Testis (tissue), 3 donors: ENCODE measurements around the gene SMAD3. TPM values are rescaled to one million over a fixed set of nuclear protein-coding genes. Genes with fewer than 3 reads are reported as not detected.
A peak's percentile ranks its signal among the peaks of the same experiment; 100 is the strongest.

Source experiments
- DNase-seq: peaks from one replicate; pipeline ENCODE4 v3.0.0-alpha.2; 2019
- H3K27ac ChIP-seq, 2 donors: fragments of 200-600 bp; sonication (generic); one replicate each; pipeline ENCODE4 v1.5.1; 2019
- H3K27me3 ChIP-seq: fragments of 200-600 bp; sonication (generic); one replicate; pipeline ENCODE4 v1.5.1; 2019
- H3K36me3 ChIP-seq: fragments of 200-600 bp; sonication (generic); one replicate; pipeline ENCODE4 v1.5.1; 2017; ENCODE audit warnings: low read depth; ENCODE audit errors: missing control alignments
- H3K4me1 ChIP-seq: fragments of 200-600 bp; sonication (generic); one replicate; pipeline ENCODE4 v1.5.1; 2019
- H3K4me3 ChIP-seq, 2 donors: fragments of 200-600 bp; sonication (generic); one replicate each; pipeline ENCODE4 v1.5.1; 2017 to 2019
- H3K9me3 ChIP-seq: fragments of 200-600 bp; sonication (generic); one replicate; pipeline ENCODE4 v1.5.1; 2017
- CTCF ChIP-seq, 3 experiments: fragments of 450-650 bp in 2 of 3; fragments of 200-600 bp in 1 of 3; sonication (generic) in 1 of 3; IDR thresholded peaks; one replicate each; pipeline ENCODE4 v1.5.1; 2016 to 2019; ENCODE audit warnings: antibody characterized with exemption in 3 of 3, mild to moderate bottlenecking in 2 of 3, moderate library complexity in 1 of 3
- POLR2A ChIP-seq: fragments of 450-650 bp; IDR thresholded peaks from one replicate; pipeline ENCODE4 v1.6.1; 2017; ENCODE audit warnings: antibody characterized with exemption, mild to moderate bottlenecking, moderate library complexity
- WGBS, 2 donors: methylation state at CpG; one replicate each; pipeline ENCODE4 v1.1.5; 2018; 5-methylcytosine and 5-hydroxymethylcytosine counted together
- intact Hi-C: fragments of 100-400 bp; cut with DNase I; formaldehyde crosslinking; loops from one replicate; pipeline ENCODE4 v1.15.1; 2023; ENCODE audit warnings: low total_unique reads
- polyA plus RNA-seq: library from polyadenylated mRNA; stranded (reverse); fragments of 350-450 nt; fragmentation: Illumina TruSeq; extraction: RNeasy Lipid Tissue Mini Kit (QIAGEN cat#74804); gene quantifications from one replicate; pipeline ENCODE4 v1.2.3, GENCODE V29; 2014; ENCODE audit warnings: low read depth, low replicate concordance; ENCODE audit not compliant: insufficient read depth
- total RNA-seq, 2 donors: library from RNA; depleted of rRNA; stranded (reverse); fragments of >200 nt; gene quantifications; one replicate each; pipeline ENCODE4 v1.2.3, GENCODE V29; 2016

The SMAD3 gene
- total and polyA plus RNA-seq, 3 donors from 2014 or later = 11.4 to 31.6 (median 18.7) TPM

GRCh38 chr15:67134871-67135492, 69.6 kb downstream of the SMAD3 start:
- 58 to 65% methylated on average over 4 of the region's 4 CpGs for WGBS, 2 donors
- no peak for DNase-seq
- Histone ChIP-seq H3K27me3 (no peaks in the 10 kb centered on the region), H3K27ac (peak overlapping the region; percentile 45 to 69), H3K4me1 (peaks cover 39% of the 10 kb centered on the region), H3K36me3 (no peaks in the 10 kb centered on the region), H3K4me3 (no peak overlapping the region), H3K9me3 (no peaks in the 10 kb centered on the region)
- intact Hi-C loops = no loop called here
- TF ChIP-seq POLR2A (no peak), CTCF (IDR thresholded peaks at IDR 0.05) (no peak)

GRCh38 chr15:67135494-67135893, 70.1 kb downstream of the SMAD3 start:
- Histone ChIP-seq H3K9me3 (no peaks in the 10 kb centered on the region), H3K36me3 (no peaks in the 10 kb centered on the region), H3K4me3 (no peak overlapping the region), H3K27me3 (no peaks in the 10 kb centered on the region), H3K4me1 (peaks cover 38% of the 10 kb centered on the region), H3K27ac (peak overlapping the region in 1 of 2 donors; percentile 69)
- TF ChIP-seq POLR2A = no peak
- TF ChIP-seq CTCF (IDR thresholded peaks at IDR 0.05) = no peak
- 61% methylated on average over 4 of the region's 4 CpGs for WGBS, 2 donors
- intact Hi-C loops = no loop called here
- DNase-seq = no peak

- H3K4me1 ChIP-seq = peaks cover 30% of the 10 kb centered on the region
- WGBS, 2 donors = 88 to 91% methylated on average over 3 of the region's 3 CpGs
- H3K9me3 ChIP-seq = no peaks in the 10 kb centered on the region
- no peak overlapping the region for H3K4me3 ChIP-seq
- intact Hi-C loops = no loop called here
- TF ChIP-seq POLR2A = no peak
- TF ChIP-seq CTCF (IDR thresholded peaks at IDR 0.05) = no peak
- H3K27ac ChIP-seq = no peak overlapping the region
- H3K36me3 ChIP-seq = no peaks in the 10 kb centered on the region
- no peak for DNase-seq
- no peaks in the 10 kb centered on the region for H3K27me3 ChIP-seq
Observed at GRCh38 chr15:67136802-67137201, 71.4 kb downstream of the SMAD3 start.

- Histone ChIP-seq H3K36me3 (no peaks in the 10 kb centered on the region), H3K4me3 (no peak overlapping the region), H3K27me3 (no peaks in the 10 kb centered on the region), H3K4me1 (peaks cover 30% of the 10 kb centered on the region), H3K9me3 (no peaks in the 10 kb centered on the region), H3K27ac (no peak overlapping the region)
- DNase-seq = no peak
- intact Hi-C loops = no loop called here
- WGBS, 2 donors = 79 to 98% methylated on average over 1 of the region's 1 CpG
- TF ChIP-seq POLR2A (no peak), CTCF (IDR thresholded peaks at IDR 0.05) (no peak)
Observed at GRCh38 chr15:67137319-67137718, 71.9 kb downstream of the SMAD3 start.
